Effector CD8-positive, alpha-beta T cell (primary cell): Measurements from ENCODE around the gene CNTN4.

Experiments used
- DNase-seq: peaks from one replicate; lab custom pipeline; 2025; lab: John Stamatoyannopoulos, UW

The CNTN4 gene

DNA sequence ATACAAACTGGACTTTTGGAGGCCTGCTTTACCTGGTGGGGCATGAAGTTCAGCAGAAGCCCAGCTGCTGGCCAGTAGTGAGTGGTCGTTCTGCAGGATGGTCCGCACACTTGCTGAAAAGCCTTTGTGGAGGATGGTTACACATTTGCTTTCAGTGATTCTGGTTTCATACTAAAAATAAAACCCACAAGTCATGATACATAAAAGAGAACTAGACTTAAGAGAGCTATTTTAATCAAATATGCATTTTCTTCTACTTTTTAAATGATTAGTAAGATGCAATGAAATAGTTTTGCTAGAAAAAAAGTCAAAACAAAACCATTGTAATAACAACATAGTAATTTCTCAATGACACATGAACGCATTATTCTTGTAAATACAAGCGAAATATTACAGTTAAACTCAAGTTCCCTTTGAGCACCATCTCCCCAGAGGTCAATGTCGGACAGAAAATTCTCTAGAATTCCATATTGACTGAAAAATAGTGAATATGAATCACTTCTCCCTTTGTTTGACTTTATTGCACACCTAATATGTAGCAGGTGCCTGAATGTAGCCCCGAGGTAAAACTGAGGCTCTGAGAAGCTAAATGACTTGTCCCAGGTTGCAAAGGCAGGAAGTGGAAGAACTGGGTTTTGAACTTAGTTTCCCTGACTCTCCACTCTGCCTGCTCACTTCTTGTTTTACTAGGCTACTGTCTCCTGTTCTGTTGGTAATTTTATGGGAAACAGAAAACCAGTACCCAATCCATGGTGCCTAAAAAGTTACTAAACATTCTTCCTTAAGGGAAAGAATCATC is 1003.2 kb downstream of the CNTN4 start:
- no peak for DNase-seq

GRCh38 chr3:3102751-3103150 is 1004.1 kb downstream of the CNTN4 start:
- no peak for DNase-seq

GRCh38 chr3:3105246-3105645 is 1006.6 kb downstream of the CNTN4 start:
- DNase-seq: no peak

- DNase-seq: no peak
Observed at GRCh38 chr3:3105815-3106214, 1007.1 kb downstream of the CNTN4 start.

GRCh38 chr3:3107181-3107580 is 1008.5 kb downstream of the CNTN4 start:
- no peak for DNase-seq
